Pulmonary artery endothelial cell (primary cell): ENCODE data around the gene CDH13. TPM values are rescaled to one million over a fixed set of nuclear protein-coding genes. Genes with fewer than 3 reads are reported as not detected.

ENCODE experiments used
- DNase-seq: peaks from one replicate; pipeline ENCODE4 v3.0.0-alpha.2; 2011; ENCODE audit warnings: low read depth, low spot score
- total RNA-seq: library from RNA; depleted of rRNA; stranded (reverse); fragments of >200 nt; gene quantifications from 2 replicates; pipeline ENCODE4 v1.2.3, GENCODE V29; 2014

CDH13 gene
- total RNA-seq, 1 donor from 2014 or later: 62.3 TPM

GRCh38 chr16:83789642-83790401 is 1163.1 kb downstream of the CDH13 start:
- DNase-seq: no peak

- no peak for DNase-seq
Measured at GRCh38 chr16:83791916-83792315, 1165.1 kb downstream of the CDH13 start.

- DNase-seq: no peak
Measured at GRCh38 chr16:83792391-83792790, 1165.6 kb downstream of the CDH13 start.

GRCh38 chr16:83793179-83793578 is 1166.4 kb downstream of the CDH13 start:
- no peak for DNase-seq

GRCh38 chr16:83794860-83795554 is 1168.2 kb downstream of the CDH13 start:
- no peak for DNase-seq

GRCh38 chr16:83797013-83797412 is 1170.2 kb downstream of the CDH13 start:
- no peak for DNase-seq

- no peak for DNase-seq
Measured at GRCh38 chr16:83799336-83799735, 1172.6 kb downstream of the CDH13 start.

GRCh38 chr16:83802135-83802534 is 1175.4 kb downstream of the CDH13 start:
- DNase-seq: peak; percentile 71

GRCh38 chr16:83802554-83803205 is 1175.9 kb downstream of the CDH13 start:
- no peak for DNase-seq

- no peak for DNase-seq
Measured at GRCh38 chr16:83803811-83804210, 1177.0 kb downstream of the CDH13 start.

- DNase-seq: no peak
Measured at GRCh38 chr16:83804366-83804765, 1177.6 kb downstream of the CDH13 start.

GRCh38 chr16:83806036-83806435 is 1179.3 kb downstream of the CDH13 start:
- no peak for DNase-seq

GRCh38 chr16:83806731-83807130 is 1180.0 kb downstream of the CDH13 start:
- DNase-seq: no peak

GRCh38 chr16:83807327-83807709 is 1180.5 kb downstream of the CDH13 start:
- no peak for DNase-seq

GRCh38 chr16:83807710-83808572 is 1181.2 kb downstream of the CDH13 start, which contains the start of gene HSBP1:
Gene HSBP1, plus strand, starts transcription at chr16:83807978. Its CDS starts 99 bp downstream, at chr16:83808077.
- DNase-seq: peak; percentile 60

- DNase-seq: no peak
Measured at GRCh38 chr16:83808573-83809014, 1181.8 kb downstream of the CDH13 start.

- DNase-seq: no peak
Measured at GRCh38 chr16:83809092-83809491, 1182.3 kb downstream of the CDH13 start.

- no peak for DNase-seq
Measured at GRCh38 chr16:83810901-83811300, 1184.1 kb downstream of the CDH13 start.

- DNase-seq: peak; percentile 32
Measured at GRCh38 chr16:83813823-83814658, 1187.3 kb downstream of the CDH13 start.

- DNase-seq: no peak
Measured at GRCh38 chr16:83814659-83814985, 1187.9 kb downstream of the CDH13 start.
